Dendritic cell treated with granulocyte-macrophage colony-stimulating factor and Interleukin-4, amounts not matched to agents 40 ng/mL and 50 ng/mL, for 4 days (primary cell): ENCODE data around the gene ARRDC1.

Experiments
- H3K27ac Mint-ChIP-seq: one replicate; pipeline ENCODE4 v1.8.0; 2022; ENCODE audit warnings: mild to moderate bottlenecking, mixed read lengths
- H3K27me3 Mint-ChIP-seq: one replicate; pipeline ENCODE4 v1.8.0; 2022; ENCODE audit warnings: mild to moderate bottlenecking, mixed read lengths
- H3K36me3 Mint-ChIP-seq: one replicate; pipeline ENCODE4 v1.8.0; 2022; ENCODE audit warnings: low read depth, mixed read lengths
- H3K4me1 Mint-ChIP-seq: one replicate; pipeline ENCODE4 v1.8.0; 2022; ENCODE audit warnings: low read depth, mixed read lengths
- H3K4me3 Mint-ChIP-seq: one replicate; pipeline ENCODE4 v1.8.0; 2022; ENCODE audit warnings: mild to moderate bottlenecking, moderate library complexity, mixed read lengths
- H3K9me3 Mint-ChIP-seq: one replicate; pipeline ENCODE4 v1.8.0; 2022; ENCODE audit warnings: mixed read lengths
- intact Hi-C: fragments of 100-400 bp; cut with micrococcal nuclease; formaldehyde crosslinking; loops from one replicate; pipeline ENCODE4 v1.15.0; 2022

ARRDC1 gene

DNA sequence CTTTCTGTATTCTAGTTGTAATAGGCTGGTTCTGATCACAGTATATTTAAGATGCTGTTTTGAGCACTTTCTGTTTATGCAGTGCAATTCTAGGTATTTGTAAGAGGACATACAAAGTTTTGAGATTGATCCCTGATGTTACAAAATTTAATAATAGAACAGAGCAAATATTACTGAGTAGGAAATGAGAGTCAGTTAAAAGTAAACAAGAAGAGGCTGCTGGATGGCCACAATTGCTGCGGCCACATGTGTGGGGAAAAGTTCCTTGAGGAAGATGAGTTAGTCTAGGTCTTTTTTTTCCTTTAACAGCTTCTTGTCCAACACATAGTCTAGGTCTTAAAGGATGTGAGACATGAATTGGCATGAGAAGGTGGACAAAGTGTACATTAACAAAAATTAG lies 24.6 kb downstream of the ARRDC1 start:
- intact Hi-C loops = no loop called here
- Mint-ChIP-seq H3K27ac (peak overlapping the region; percentile 37), H3K4me3 (no peak overlapping the region)

GRCh38 chr9:137630679-137631078 lies 25.2 kb downstream of the ARRDC1 start:
- Mint-ChIP-seq H3K27ac (peak overlapping the region; percentile 37), H3K27me3 (no peaks in the 10 kb centered on the region), H3K36me3 (no peaks in the 10 kb centered on the region), H3K9me3 (no peaks in the 10 kb centered on the region), H3K4me1 (peaks cover 54% of the 10 kb centered on the region), H3K4me3 (no peak overlapping the region)
- intact Hi-C loops = no loop called here

More for the DNA sequence above, 24.6 kb downstream of the ARRDC1 start:
- H3K27me3 Mint-ChIP-seq = no peaks in the 10 kb centered on the region
- no peaks in the 10 kb centered on the region for H3K9me3 Mint-ChIP-seq
- H3K36me3 Mint-ChIP-seq = no peaks in the 10 kb centered on the region
- H3K4me1 Mint-ChIP-seq = peaks cover 59% of the 10 kb centered on the region

DNA sequence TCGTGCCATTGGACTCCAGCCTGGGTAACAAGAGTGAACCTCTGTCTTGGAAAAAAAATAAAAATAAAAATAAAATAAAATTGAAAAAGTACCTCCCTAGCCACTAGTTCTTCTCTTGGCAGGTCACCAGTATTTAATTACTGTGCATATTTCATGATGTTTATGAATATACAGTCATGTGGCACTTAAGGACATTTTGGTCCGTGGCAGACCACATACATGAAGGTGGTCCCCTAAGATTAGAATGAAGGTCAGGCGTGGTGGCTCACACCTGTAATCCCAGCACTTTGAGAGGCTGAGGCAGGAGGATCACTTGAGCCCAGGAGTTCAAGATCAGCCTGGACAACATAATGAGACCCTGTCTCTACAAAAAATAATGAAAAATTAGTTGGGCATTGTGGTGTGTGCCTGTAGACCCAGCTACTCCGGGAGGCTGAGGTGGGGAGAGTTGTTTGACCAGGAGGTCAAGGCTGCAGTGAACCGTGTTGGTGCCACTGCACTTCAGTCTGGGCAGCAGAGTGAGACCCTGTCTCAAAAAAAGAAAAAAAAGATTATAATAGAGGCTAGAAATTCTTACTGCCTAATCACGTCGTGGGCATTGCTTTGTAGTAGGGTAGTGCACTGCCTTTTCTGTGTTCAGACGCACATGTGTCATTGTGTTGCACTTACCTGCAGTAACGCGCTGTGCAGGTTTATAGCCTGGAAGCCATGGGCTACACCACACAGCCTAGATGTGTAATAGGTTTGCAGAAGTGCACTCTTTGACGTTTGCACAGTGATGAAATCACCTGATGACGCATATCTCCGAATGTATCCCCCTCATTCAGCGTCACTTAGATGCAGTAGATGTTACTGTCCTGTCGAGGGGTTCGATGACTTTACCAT lies 26.1 kb downstream of the ARRDC1 start:
- Mint-ChIP-seq H3K27me3 (no peaks in the 10 kb centered on the region), H3K4me1 (peaks cover 49% of the 10 kb centered on the region), H3K9me3 (no peaks in the 10 kb centered on the region), H3K27ac (no peak overlapping the region), H3K4me3 (no peak overlapping the region), H3K36me3 (no peaks in the 10 kb centered on the region)
- intact Hi-C loops = no loop called here

- Mint-ChIP-seq H3K4me1 (peaks cover 46% of the 10 kb centered on the region), H3K4me3 (no peak overlapping the region), H3K27ac (peak overlapping the region; percentile 8), H3K27me3 (no peaks in the 10 kb centered on the region), H3K9me3 (no peaks in the 10 kb centered on the region), H3K36me3 (no peaks in the 10 kb centered on the region)
- intact Hi-C loops = no loop called here
These were observed 27.0 kb downstream of the ARRDC1 start for GRCh38 chr9:137632230-137633161.

- Mint-ChIP-seq H3K9me3 (no peaks in the 10 kb centered on the region), H3K4me1 (peaks cover 38% of the 10 kb centered on the region), H3K27ac (no peak overlapping the region), H3K4me3 (no peak overlapping the region), H3K36me3 (peaks cover 5% of the 10 kb centered on the region), H3K27me3 (no peaks in the 10 kb centered on the region)
- intact Hi-C loops = no loop called here
These were observed 28.5 kb downstream of the ARRDC1 start for GRCh38 chr9:137634016-137634415.

- Mint-ChIP-seq H3K9me3 (no peaks in the 10 kb centered on the region), H3K27ac (peak overlapping the region; percentile 67), H3K4me3 (no peak overlapping the region), H3K27me3 (no peaks in the 10 kb centered on the region), H3K4me1 (peaks cover 29% of the 10 kb centered on the region), H3K36me3 (peaks cover 33% of the 10 kb centered on the region)
- intact Hi-C loops = no loop called here
These were observed 33.2 kb downstream of the ARRDC1 start for GRCh38 chr9:137638680-137639079.

DNA sequence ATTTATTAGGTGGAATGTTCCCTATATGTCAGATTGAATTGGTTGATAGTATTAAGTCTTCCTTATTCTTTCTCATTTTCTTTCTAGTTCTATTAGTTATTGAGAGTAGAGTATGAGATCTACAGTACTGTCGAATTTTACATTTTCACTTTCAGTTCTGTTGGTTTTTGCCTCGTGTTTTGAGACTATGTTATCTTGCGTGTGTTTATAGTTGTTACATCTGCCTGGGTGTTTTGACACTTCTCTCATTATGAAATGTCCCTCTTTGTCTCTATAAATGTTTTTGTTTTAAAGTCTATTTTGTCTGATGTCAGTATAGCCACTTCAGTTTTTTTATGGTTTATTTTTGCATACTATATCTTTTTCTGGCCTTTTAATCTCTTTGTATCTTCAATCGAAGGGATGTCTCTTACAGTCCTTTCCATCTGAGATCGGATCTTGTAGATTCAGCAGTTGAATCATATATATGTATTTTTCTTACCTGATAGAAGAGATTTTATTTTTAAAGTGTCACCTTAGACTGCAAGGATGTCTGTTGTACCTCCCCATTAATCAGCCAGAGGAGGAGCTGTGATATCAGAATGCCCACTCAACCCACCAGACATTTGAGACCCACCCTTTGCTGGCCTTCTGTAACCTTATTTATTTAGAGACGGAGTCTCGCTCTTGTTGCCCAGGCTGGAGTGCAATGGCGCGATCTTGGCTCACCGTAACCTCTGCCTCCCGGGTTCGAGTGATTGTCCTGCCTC lies 34.0 kb downstream of the ARRDC1 start:
- Mint-ChIP-seq H3K9me3 (no peaks in the 10 kb centered on the region), H3K4me1 (peaks cover 36% of the 10 kb centered on the region), H3K27me3 (no peaks in the 10 kb centered on the region), H3K27ac (peak overlapping the region; percentile 67), H3K36me3 (peaks cover 39% of the 10 kb centered on the region), H3K4me3 (peak overlapping the region; percentile 68)
- intact Hi-C loops = no loop called here

DNA sequence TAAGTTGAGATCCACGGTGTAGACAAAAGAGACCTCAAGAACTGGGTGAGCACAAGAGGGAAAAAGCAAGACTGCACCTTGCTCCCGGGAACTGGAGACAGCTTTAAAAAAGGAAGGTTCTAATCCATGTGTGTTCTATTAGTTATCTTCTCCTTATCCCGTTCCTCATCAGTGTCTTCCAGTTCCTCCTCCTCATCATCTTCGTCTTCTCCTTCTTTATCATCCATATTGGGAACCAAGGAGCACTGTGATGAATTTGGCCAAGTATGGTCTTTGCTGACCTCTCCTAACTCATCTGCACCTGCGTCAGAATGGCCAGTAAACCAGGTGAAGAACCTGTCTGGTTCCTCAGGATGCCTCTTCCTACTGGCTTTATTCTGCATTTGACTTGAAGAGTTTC lies 35.4 kb downstream of the ARRDC1 start:
- intact Hi-C loops = no loop called here
- peaks cover 41% of the 10 kb centered on the region for H3K4me1 Mint-ChIP-seq

GRCh38 chr9:137642118-137642601 lies 36.7 kb downstream of the ARRDC1 start:
- Mint-ChIP-seq H3K9me3 (no peaks in the 10 kb centered on the region), H3K27ac (no peak overlapping the region), H3K36me3 (peaks cover 51% of the 10 kb centered on the region), H3K4me1 (peaks cover 53% of the 10 kb centered on the region), H3K27me3 (no peaks in the 10 kb centered on the region), H3K4me3 (no peak overlapping the region)
- intact Hi-C loops = no loop called here

More for the DNA sequence above, 35.4 kb downstream of the ARRDC1 start:
- Mint-ChIP-seq H3K27me3 (no peaks in the 10 kb centered on the region), H3K27ac (no peak overlapping the region), H3K36me3 (peaks cover 39% of the 10 kb centered on the region), H3K9me3 (no peaks in the 10 kb centered on the region), H3K4me3 (no peak overlapping the region)

GRCh38 chr9:137642892-137643291 lies 37.4 kb downstream of the ARRDC1 start:
- intact Hi-C loops = no loop called here
- H3K27ac Mint-ChIP-seq = no peak overlapping the region
- H3K27me3 Mint-ChIP-seq = no peaks in the 10 kb centered on the region
- peaks cover 49% of the 10 kb centered on the region for H3K36me3 Mint-ChIP-seq
- peaks cover 60% of the 10 kb centered on the region for H3K4me1 Mint-ChIP-seq
- H3K4me3 Mint-ChIP-seq = no peak overlapping the region
- no peaks in the 10 kb centered on the region for H3K9me3 Mint-ChIP-seq

DNA sequence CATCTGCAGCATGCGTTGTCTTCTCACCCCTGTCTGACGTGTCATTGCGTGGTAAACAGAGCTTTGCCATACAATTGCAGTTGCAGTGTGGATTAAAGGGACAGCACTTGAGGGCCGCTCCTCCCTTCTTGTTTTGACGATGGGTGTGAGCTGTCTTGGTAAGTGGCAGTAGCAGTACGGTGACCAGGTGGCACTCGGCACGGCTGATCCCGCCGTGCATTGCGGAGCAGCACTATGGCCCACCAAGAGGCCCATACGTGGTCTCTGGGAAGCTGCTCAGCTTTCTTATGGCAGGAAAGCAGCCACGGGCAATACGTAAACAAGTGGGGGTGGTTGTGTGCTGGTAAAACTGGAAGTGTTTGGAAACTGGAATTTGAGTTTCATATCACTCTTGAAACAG lies 38.4 kb downstream of the ARRDC1 start:
- no peaks in the 10 kb centered on the region for H3K27me3 Mint-ChIP-seq
- no peaks in the 10 kb centered on the region for H3K9me3 Mint-ChIP-seq
- peaks cover 53% of the 10 kb centered on the region for H3K36me3 Mint-ChIP-seq
- peak overlapping the region; percentile 33 for H3K27ac Mint-ChIP-seq
- H3K4me1 Mint-ChIP-seq = peaks cover 59% of the 10 kb centered on the region
- no peak overlapping the region for H3K4me3 Mint-ChIP-seq
- intact Hi-C loops = no loop called here

- Mint-ChIP-seq H3K4me3 (no peak overlapping the region), H3K36me3 (peaks cover 60% of the 10 kb centered on the region), H3K4me1 (peaks cover 59% of the 10 kb centered on the region), H3K9me3 (no peaks in the 10 kb centered on the region), H3K27ac (no peak overlapping the region), H3K27me3 (no peaks in the 10 kb centered on the region)
- intact Hi-C loops = no loop called here
These were observed 39.7 kb downstream of the ARRDC1 start for GRCh38 chr9:137645211-137645610.

DNA sequence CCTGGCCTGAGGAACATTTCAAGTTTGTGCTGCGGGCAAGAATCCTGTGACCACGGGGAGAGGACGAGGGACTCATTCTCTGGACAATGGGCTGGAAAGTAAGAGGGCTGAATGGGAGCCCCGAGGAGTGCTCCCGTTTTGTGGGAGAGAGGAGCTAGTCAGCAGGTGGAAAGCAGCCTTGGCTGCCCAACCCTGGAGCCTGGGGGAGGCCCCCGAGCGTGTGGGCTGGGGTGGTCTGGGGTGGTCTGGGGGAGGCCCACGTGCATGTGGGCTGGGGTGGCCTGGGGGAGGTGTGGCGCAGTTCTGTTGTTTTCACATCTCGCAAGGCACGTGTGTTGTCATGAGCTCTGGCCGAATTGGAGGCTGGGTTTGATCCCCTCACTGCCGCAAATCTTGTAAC lies 40.9 kb downstream of the ARRDC1 start:
- intact Hi-C loops = no loop called here
- H3K36me3 Mint-ChIP-seq = peaks cover 64% of the 10 kb centered on the region
- H3K4me3 Mint-ChIP-seq = no peak overlapping the region
- H3K4me1 Mint-ChIP-seq = peaks cover 50% of the 10 kb centered on the region
- peak overlapping the region; percentile 88 for H3K27ac Mint-ChIP-seq
- H3K27me3 Mint-ChIP-seq = no peaks in the 10 kb centered on the region
- H3K9me3 Mint-ChIP-seq = no peaks in the 10 kb centered on the region
